ENCODE results near the gene NTMT1.

DNA sequence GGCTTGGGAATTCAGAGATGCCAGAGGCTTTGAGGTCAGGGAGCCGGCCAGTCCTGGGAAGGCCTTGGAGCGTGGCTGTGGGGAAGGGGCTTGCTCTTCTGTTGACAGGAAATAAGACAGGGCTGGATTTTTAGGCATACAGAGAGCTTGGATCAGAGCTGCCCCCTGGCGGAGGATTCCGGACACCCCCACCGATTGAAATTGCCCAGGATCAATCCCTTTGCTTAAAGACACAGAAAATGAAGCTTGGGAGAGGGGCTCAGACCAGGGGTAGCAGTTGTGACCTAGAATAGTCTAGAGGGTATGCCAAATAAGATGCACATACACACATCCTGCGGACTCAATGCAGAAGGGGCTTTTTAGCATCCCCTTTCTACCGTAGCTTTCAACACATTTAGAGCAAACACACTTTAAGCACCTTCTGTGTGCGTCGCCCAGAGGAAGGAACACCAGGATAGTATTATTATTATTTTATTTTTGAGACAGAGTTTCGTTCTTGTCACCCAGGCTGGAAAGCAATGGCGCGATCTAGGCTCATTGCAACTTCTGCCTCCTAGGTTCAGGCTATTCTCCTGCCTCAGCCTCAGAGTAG lies 1.7 kb upstream of the NTMT1 start:
- no peak for TF ChIP-seq EP300 (IDR thresholded peaks at IDR 0.05; ENCODE audit: low read length)
- peak; percentile 76 to 86 (median 80) for TF ChIP-seq CTCF (IDR thresholded peaks at IDR 0.05 in 2 of 3, conservative IDR thresholded peaks at IDR 0.05 in 1 of 3; ENCODE audit: insufficient read depth in 2 of 3, low read depth in 1 of 3, low read length in 3 of 3)
- no peak for TF ChIP-seq SMAD1 (IDR thresholded peaks at IDR 0.05; ENCODE audit: low read depth, low read length, partially characterized antibody)
- no peak for TF ChIP-seq CEBPG (CRISPR knock-in tag; IDR thresholded peaks at IDR 0.05)
- no peak for TF ChIP-seq CEBPG (tag; conservative IDR thresholded peaks at IDR 0.05 in 1 of 2, IDR thresholded peaks at IDR 0.05 in 1 of 2)
- TF ChIP-seq, protein P1, sequence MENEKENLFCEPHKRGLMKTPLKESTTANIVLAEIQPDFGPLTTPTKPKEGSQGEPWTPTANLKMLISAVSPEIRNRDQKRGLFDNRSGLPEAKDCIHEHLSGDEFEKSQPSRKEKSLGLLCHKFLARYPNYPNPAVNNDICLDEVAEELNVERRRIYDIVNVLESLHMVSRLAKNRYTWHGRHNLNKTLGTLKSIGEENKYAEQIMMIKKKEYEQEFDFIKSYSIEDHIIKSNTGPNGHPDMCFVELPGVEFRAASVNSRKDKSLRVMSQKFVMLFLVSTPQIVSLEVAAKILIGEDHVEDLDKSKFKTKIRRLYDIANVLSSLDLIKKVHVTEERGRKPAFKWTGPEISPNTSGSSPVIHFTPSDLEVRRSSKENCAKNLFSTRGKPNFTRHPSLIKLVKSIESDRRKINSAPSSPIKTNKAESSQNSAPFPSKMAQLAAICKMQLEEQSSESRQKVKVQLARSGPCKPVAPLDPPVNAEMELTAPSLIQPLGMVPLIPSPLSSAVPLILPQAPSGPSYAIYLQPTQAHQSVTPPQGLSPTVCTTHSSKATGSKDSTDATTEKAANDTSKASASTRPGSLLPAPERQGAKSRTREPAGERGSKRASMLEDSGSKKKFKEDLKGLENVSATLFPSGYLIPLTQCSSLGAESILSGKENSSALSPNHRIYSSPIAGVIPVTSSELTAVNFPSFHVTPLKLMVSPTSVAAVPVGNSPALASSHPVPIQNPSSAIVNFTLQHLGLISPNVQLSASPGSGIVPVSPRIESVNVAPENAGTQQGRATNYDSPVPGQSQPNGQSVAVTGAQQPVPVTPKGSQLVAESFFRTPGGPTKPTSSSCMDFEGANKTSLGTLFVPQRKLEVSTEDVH (IDR thresholded peaks at IDR 0.05; ENCODE audit: low read depth, partially characterized antibody) = no peak
- TF ChIP-seq RERE (CRISPR knock-in tag; IDR thresholded peaks at IDR 0.05; ENCODE audit: borderline replicate concordance) = no peak
- TF ChIP-seq POLR2A (conservative IDR thresholded peaks at IDR 0.05) = no peak
- no peak for TF ChIP-seq TSHZ1 (CRISPR knock-in tag; IDR thresholded peaks at IDR 0.05)
- TF ChIP-seq, protein P2, sequence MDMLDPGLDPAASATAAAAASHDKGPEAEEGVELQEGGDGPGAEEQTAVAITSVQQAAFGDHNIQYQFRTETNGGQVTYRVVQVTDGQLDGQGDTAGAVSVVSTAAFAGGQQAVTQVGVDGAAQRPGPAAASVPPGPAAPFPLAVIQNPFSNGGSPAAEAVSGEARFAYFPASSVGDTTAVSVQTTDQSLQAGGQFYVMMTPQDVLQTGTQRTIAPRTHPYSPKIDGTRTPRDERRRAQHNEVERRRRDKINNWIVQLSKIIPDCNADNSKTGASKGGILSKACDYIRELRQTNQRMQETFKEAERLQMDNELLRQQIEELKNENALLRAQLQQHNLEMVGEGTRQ (CRISPR knock-in tag; IDR thresholded peaks at IDR 0.05) = no peak
- TF ChIP-seq ZNF232 (CRISPR knock-in tag; IDR thresholded peaks at IDR 0.05) = no peak

All from K562 (cell line).